Left forelimb (tissue), 1 donor: Measurements from ENCODE around the gene SLC52A1.

Experiments
- DNase-seq: peaks from one replicate; pipeline ENCODE4 v3.0.0-alpha.2; 2018; ENCODE audit warnings: low spot score

The SLC52A1 gene

GRCh38 chr17:4987767-4988567 is 47.3 kb downstream of the SLC52A1 start:
- DNase-seq, result no peak

GRCh38 chr17:4986951-4987766 is 48.1 kb downstream of the SLC52A1 start, which contains the start of gene CAMTA2:
Gene CAMTA2 (minus strand): TSS chr17:4987675. CDS start chr17:4986222, 1,453 bp downstream.
- peak; percentile 91 for DNase-seq

- no peak for DNase-seq
These were observed 48.8 kb downstream of the SLC52A1 start for GRCh38 chr17:4986403-4986802.
